GM12892 (cell line): ENCODE measurements around the gene WASF2.

Source experiments
- POLR2A ChIP-seq: IDR thresholded peaks from 2 replicates; pipeline ENCODE4 v1.6.1; 2011; ENCODE audit warnings: low read depth, low read length, control low read depth
- POLR2AphosphoS5 ChIP-seq: IDR thresholded peaks from 2 replicates; pipeline ENCODE4 v1.6.1; 2011; ENCODE audit warnings: low read depth, low read length, control low read depth
- TAF1 ChIP-seq: IDR thresholded peaks from 2 replicates; pipeline ENCODE4 v1.6.1; 2011; ENCODE audit warnings: low read depth, mild to moderate bottlenecking, control low read depth, low read length, borderline replicate concordance

- TF ChIP-seq POLR2A, result no peak
- no peak for TF ChIP-seq TAF1
- TF ChIP-seq POLR2AphosphoS5, result no peak
Observed at GRCh38 chr1:27427816-27428315, 62.1 kb downstream of the WASF2 start.
